ENCODE results near the gene S100A10. TPM values are rescaled to one million over a fixed set of nuclear protein-coding genes. Genes with fewer than 3 reads are reported as not detected.

The S100A10 gene
- total and polyA plus RNA-seq, 11 donors, result 55.5 to 403 (median 196) TPM

GRCh38 chr1:152029144-152029928 lies 35.7 kb upstream of the S100A10 start:
- no peak overlapping the region for H3K4me3 ChIP-seq
- no peaks in the 10 kb centered on the region for H3K27me3 ChIP-seq
- intact Hi-C loops (cut with DNase I), result no loop called here
- TF ChIP-seq CTCF (IDR thresholded peaks at IDR 0.05), result no peak
- no peak for TF ChIP-seq POLR2A (IDR thresholded peaks at IDR 0.05)
- peaks cover 0 to 31% (median 8%) of the 10 kb centered on the region in 12 donors for H3K4me1 ChIP-seq
- 87 to 90% (median 89%) methylated on average over 8 of the region's 8 CpGs for WGBS, 4 donors
- ATAC-seq (no peak), DNase-seq (no peak)
- H3K9me3 ChIP-seq, result no peaks in the 10 kb centered on the region
- H3K36me3 ChIP-seq, result peaks cover 0 to 42% (median 37%) of the 10 kb centered on the region in 9 donors
- no peak overlapping the region for H3K27ac ChIP-seq

GRCh38 chr1:152026895-152027294 lies 33.2 kb upstream of the S100A10 start:
- intact Hi-C loops (cut with DNase I), result no loop called here
- DNase-seq (no peak), ATAC-seq (no peak)
- no peaks in the 10 kb centered on the region for H3K27me3 ChIP-seq
- H3K4me3 ChIP-seq, result no peak overlapping the region
- H3K4me1 ChIP-seq, result peaks cover 0 to 7% (median 0%) of the 10 kb centered on the region in 12 donors
- H3K9me3 ChIP-seq, result no peaks in the 10 kb centered on the region
- WGBS, 4 donors, result 47 to 53% (median 49%) methylated on average over 3 of the region's 3 CpGs
- H3K27ac ChIP-seq, result no peak overlapping the region
- H3K36me3 ChIP-seq, result peaks cover 0 to 18% (median 15%) of the 10 kb centered on the region in 9 donors
- no peak for TF ChIP-seq CTCF (IDR thresholded peaks at IDR 0.05)

- intact Hi-C loops (cut with DNase I), result no loop called here
- no peak for ATAC-seq
- Histone ChIP-seq H3K4me3 (no peak overlapping the region), H3K36me3 (no peaks in the 10 kb centered on the region), H3K27me3 (no peaks in the 10 kb centered on the region), H3K9me3 (no peaks in the 10 kb centered on the region), H3K4me1 (no peaks in the 10 kb centered on the region), H3K27ac (no peak overlapping the region)
- TF ChIP-seq POLR2A (IDR thresholded peaks at IDR 0.05) (no peak), CTCF (IDR thresholded peaks at IDR 0.05) (no peak)
- DNase-seq, result no peak
- 78 to 93% (median 88%) methylated on average over 4 of the region's 4 CpGs for WGBS, 4 donors
These were observed 30.6 kb upstream of the S100A10 start for GRCh38 chr1:152024223-152024622.

- no peak overlapping the region for H3K4me3 ChIP-seq
- no peak overlapping the region for H3K27ac ChIP-seq
- ATAC-seq (no peak), DNase-seq (no peak)
- no peaks in the 10 kb centered on the region for H3K27me3 ChIP-seq
- TF ChIP-seq POLR2A (IDR thresholded peaks at IDR 0.05), result no peak
- TF ChIP-seq CTCF (IDR thresholded peaks at IDR 0.05), result no peak
- no peaks in the 10 kb centered on the region for H3K9me3 ChIP-seq
- WGBS, 4 donors, result 91 to 95% (median 94%) methylated on average over 4 of the region's 4 CpGs
- H3K36me3 ChIP-seq, result no peaks in the 10 kb centered on the region
- H3K4me1 ChIP-seq, result no peaks in the 10 kb centered on the region
- intact Hi-C loops (cut with DNase I), result no loop called here
These were observed 29.6 kb upstream of the S100A10 start for GRCh38 chr1:152023221-152023620.

All from heart left ventricle (tissue), 16 donors.